HG03342 (cell line): ENCODE data around the gene LAX1.
"Not testable (repeated sequence)": the region's sequence is repeated elsewhere in the genome, so short reads cannot be mapped to it uniquely, and the experiment has no call there.

Experiments used
- ATAC-seq: cut with Tn5 transposase; IDR thresholded peaks from one replicate; pipeline ENCODE4 v1.9.1; 2021; ENCODE audit warnings: mild to moderate bottlenecking, moderate library complexity; ENCODE audit not compliant: unreplicated experiment

LAX1 gene

DNA sequence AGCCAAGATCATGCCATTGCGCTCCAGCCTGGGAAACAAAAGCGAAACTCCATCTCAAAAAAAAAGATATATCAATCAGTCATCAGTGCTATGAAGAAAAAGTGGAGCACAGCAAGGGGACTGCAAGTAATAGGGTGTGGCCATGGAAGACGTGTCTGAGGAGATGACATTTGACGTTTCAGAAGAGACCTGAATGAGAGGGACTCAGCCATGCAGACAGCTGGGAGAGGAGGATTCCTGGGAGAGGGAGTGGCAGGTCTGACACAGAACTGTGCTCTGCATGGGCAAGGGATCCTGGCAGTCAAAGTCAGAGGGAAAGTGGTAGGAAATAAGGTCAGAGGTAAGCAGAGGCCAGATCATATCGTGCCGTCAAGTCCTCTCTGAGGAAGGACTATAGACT lies 3.3 kb downstream of the LAX1 start:
- no peak for ATAC-seq

DNA sequence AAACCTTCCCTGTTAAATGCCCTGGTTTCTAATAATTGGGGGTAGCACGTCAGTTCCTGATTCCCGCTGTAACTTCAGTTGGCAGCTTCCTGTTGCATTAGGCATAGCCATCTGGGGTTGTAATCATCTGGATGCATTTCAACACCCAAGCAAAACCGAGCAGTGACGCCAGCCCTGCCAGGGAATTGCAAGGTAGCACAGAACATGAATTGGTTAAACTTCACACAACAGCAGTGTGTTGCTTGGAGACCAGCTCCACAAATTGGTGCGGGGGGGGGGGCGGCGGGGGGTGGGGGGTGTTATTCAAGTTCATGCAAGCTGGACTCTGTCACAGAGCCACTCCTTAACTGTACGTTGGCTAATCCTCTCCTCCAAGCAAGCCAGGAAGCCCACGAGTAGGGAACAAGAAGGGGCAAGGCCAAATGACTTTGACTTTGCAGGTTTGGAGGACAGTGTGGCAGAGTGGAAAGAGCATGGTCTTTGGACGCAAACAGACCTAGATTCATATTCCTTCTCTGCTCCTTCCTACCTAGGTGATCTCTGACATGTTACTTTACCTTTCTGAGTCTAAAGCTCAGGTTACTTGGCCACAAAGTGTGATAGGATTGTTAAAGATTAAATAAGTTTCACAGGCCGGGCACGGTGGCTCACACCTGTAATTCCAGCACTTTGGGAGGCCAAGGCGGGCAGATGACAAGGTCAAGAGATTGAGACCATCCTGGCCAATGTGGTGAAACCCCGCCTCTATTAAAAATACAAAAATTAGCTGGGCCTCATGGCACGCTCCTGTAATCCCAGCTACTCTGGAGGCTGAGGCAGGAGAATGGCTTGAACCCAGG lies 4.7 kb downstream of the LAX1 start:
- ATAC-seq: no peak

DNA sequence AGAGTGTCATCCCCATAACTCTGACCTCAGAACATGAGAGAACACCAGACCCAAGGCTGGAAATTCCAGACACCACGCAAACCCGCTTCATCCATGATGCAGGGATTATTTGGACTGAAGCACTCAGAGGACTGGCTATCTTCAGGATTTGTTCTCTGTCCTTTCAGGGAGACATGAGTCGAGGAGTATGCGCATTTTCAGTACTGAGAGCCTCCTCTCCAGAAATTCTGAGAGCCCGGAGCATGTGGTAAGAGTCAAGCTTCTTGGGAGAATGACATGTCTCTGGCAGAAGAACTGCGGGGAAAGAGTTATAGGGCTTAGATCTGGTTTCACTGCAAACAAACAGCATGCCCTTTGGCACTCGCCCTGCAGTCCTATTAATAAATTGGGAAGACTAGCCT lies 6.9 kb downstream of the LAX1 start:
- no peak for ATAC-seq

DNA sequence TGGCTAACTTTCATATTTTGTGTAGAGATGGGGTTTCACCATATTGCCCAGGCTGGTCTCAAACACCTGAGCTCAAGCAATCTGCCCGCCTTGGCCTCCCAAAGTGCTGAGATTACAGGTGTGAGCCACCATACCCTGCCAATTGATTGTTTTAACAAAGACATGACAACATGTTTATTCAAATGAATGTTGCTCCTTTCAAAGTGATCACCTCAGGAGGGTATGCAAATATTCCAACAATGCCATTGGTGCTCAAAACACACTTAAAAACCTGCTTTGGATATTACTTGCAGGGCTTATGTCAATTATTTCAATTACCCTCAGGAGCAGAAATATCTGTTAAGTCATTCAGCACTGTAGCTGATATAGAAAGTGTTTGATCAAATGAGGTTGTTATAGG lies 7.9 kb downstream of the LAX1 start:
- ATAC-seq: no peak

DNA sequence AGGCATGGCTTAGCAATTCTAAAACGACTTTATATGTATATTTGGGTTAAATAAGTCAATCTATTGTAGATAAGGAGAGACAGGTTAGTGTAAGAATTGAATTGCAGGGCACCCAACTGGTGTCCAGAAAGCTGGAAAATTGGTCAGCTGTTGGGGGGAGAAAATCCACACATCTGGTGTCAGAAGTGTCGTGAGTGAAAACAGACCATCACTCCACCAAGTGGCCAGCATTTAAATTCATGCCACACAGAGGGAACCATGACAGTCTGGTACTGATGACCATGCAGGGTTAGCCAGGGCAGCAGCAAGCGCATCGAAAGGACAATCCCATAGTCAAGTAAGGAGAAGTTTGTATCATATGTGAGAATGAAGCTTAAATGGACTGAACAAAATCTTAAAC lies 11.7 kb downstream of the LAX1 start:
- ATAC-seq: no peak

DNA sequence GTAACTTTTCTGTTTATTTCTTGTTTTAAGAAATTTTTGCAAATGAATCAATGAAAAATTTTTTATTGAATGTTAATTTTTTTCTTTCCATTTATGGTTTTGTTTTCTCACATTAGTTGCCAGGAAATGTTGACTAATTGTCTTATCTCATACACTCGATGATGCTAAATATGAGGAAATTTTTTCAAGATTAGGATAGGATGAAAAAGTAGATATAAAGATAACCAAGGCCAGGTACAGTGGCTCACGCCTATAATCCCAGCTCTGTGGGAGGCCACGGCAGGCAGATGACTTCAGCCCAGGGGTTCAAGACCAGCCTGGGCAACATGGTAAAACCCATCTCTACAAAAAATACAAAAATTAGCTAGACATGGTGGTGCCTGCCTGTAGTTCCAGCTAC lies 12.6 kb downstream of the LAX1 start:
- no peak for ATAC-seq

DNA sequence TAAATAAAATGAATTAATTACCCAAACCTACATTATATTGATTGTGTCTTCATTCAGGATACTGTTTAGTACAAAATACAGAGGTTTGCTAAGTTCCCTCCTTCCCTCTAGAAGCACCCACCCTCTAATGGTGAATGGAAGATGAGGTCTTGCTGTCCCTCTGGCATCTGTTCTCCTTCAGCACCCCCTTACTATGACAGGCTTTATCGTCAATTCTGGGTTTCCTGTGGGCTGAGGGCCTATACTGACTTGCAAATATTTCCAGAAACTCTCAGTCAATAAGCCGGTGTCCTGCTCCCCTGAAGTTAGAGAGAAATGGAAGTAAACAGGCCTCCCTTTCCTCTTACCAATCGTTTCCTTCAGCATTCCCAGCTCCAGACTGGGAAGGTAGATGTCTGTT lies 13.2 kb downstream of the LAX1 start:
- ATAC-seq: no peak

DNA sequence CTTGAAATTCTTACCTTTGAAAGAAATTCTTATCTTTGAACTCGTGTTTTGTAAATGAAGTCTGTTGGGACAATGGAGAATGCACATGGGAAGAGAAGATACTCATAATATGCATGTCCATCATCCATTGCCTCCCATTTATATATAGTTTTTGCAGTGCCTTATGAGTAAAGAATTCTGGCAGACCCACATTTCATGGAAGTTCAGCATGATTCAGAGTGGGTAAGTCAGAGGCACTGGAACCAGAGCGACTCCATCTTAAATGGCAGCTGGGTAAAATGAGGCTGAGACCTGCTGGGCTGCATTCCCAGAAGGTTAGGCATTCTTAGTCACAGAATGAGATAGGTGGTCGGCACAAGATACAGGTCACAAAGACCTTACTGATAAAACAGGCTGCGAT lies 13.8 kb downstream of the LAX1 start:
- ATAC-seq: no peak

DNA sequence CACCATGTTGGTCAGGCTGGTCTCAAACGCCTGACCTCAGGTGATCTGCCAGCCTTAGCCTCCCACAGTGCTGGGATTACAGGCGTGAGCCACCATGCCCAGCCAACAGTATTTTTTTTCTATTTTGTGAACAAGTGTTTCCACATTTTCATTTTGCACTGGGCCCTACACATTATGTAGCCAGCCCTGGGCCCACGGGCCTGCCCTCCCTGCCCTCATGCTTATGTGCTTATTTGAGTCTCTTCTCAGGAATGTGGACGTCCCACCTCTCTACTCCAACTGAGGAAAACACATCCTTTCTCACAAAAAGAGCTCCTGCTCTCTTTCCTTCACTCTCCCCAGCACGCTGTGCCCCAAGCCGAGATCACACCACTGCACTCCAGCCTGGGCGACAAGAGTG lies 17.0 kb downstream of the LAX1 start:
- ATAC-seq: no peak

DNA sequence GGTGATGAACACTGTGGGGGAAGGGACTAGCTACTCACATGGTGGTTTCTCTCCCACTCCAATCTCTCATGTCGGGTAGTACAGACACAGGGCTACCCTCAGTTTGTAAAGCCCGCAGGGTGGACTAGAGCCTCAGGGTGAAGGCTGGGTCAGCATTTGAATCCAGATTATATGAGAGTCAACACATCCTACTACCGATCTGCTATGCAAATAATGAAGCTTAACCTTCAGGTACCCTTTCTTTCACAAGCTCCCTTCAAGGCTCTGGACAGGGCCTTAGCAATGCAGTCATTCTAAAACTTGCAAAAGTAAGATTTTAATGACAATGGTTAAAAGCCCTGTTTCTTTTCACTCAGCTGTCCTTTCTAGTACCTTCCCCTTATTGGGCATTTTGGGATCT lies 25.0 kb downstream of the LAX1 start:
- no peak for ATAC-seq

DNA sequence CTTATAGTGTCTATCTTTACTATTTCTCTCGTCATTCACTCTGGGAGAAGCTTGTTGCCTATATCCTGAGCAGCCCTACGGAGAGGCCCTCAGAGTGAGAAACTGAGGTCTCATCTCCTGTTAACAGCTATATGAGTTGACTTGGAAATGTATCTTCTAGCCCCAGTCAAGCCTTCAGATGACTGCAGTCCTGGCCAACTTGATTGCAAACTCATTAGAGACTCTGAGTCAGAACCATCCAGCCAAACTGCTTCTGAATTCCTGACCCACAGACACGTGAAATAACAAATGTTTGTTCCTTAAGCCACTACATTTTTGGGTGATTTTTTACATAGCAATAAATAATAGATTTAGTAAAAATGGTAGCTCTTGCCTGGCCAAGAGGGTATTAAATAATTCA lies 26.5 kb downstream of the LAX1 start:
- ATAC-seq: no peak

DNA sequence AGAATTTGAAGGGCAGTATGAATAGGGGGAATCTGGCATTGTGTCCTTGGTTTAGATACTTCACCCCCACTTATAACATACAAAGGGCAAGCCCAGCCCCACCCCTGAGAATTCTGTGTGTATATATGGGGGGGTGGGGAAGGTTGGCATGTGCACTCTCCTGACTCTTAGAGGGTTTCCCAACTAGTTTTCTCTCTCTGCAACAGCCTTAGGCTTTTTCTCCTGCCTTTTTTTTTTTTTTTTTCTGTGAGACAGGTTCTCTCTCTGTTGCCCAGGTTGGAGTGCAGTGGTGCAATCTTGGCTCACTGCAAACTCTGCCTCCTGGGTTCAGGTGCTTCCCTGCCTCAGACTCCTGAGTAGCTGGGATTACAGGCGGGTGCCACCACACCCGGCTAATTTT lies 27.5 kb downstream of the LAX1 start:
- no peak for ATAC-seq

DNA sequence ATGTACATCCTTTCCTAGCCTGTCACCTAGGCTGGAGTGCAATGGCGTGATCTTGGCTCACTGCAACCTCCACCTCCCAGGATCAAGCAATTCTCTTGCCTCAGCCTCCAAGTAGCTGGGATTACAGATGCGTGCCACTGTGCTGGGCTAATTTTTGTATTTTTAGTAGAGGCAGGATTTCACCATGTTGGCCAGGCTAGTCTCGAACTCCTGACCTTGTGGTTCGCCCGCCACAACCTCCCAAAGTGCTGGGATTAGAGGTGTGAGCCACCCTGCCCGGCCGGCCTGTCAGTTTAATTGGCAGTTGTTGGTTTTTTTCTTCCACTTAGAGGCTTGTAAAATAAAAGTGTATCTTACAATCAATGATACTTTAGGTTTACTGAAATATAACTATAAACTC lies 28.6 kb downstream of the LAX1 start:
- ATAC-seq: not testable (repeated sequence)

DNA sequence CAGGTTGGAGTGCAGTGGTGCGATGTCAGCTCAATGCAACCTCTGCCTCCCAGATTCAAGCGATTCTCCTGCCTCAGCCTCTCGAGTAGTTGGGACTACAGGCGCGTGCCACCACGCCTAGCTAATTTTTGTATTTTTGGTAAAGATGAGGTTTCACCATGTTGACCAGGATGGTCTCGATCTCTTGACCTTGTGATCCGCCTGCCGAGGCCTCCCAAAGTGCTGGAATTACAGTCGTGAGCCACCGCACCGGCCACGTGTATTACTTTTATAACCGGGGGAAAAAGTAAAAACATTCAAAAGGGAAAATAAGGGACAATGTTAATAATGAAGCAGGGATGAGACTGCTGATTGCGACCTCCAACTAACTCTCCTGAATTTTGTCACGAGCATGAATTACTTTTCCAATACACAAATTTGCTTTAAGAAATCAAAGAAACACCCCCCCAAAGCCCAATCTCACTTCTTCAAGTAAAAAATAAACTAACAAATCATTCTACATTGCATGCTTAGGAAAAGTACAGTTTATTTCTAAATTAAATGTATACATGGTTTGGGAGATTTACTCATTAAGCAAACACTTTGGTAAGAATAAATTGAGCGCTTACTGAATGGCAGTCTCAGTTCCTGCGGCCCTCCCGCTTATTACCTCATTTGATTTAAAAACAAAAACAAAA lies 29.9 kb downstream of the LAX1 start:
- no peak for ATAC-seq

DNA sequence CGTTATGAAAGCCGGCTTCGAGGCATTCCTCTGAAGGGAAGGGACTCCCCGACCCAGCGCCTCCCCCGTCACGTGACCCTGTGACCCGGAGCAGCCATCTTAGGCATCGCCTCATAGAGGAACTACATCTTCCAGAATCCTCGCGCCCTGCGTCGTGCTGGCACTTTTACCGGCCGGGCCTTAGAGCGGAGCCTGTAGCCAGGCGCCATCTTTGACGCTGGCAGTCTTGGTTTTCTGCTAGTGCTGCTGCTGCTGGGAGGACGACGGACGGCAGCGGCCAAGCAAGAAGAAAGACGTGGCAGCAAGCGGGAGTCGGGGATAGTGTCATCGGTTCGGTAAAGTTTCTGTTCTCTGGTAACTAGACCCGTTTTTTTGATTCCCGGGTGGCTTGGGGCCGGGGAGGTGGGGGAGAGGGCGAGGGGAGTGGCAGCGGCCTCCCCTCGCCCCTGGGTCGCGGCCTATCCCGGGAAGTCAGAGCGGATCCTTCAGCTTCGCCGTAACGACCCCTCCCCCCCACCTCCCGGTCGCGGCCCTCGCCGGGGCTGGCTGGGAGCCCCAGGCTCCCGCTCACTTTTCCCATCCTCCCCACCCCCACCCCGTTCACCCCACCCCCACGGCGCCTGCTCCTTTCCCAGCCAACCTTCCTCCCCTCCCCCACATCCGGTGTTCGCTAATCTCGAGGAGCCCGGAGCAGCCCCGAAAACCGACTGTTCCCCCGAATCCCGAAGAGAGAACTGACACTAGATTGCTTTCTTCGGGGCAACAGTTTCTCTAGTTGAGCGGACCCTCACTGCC lies 30.7 kb downstream of the LAX1 start, which contains the start of the genes ZBED6 and ZC3H11A:
Gene ZBED6 (plus strand): TSS at position 183 of the 795 bp plus-strand sequence. CDS start 1,900 bp downstream, outside the sequence.
Gene ZC3H11A (plus strand): TSS at position 183 of the 795 bp plus-strand sequence. CDS start 21,448 bp downstream, outside the sequence.
- peak; percentile 96 for ATAC-seq

DNA sequence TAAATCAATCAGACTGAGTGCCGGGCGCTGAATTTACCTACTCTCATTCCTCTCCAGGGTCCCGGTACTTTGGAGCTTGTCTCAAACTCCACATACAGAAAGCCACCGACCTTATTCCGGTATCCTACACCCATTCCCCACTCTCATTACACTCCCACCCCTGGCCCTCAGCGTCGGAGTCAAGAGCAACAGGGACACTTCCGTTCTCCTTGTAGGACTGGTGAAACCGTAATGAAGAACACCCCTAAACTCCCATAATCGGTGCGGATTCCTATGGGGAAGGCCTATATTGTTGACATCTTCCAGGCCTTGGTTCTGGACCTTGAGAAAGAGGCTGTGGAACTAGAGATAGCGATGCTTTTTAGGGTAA lies 31.2 kb downstream of the LAX1 start:
- ATAC-seq: peak; percentile 27

DNA sequence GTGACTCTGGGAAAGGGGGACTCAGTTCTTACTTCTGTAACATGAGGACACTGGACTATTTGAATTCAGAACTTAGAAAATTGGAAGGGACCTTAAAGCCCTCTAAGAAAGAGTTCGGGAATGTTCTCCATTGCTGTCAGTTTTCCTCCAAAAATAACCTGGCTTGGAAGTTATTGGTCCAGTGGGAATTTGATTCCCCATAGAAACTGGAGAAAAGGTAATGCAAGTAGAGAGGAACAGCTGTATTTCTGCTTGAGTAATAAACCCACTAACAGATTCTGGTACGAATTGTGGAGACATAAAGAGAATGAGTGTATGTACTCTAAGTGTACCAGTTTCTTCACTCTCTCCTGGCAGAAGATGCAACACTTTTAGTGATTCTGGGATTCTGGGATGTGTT lies 32.2 kb downstream of the LAX1 start:
- ATAC-seq: no peak

DNA sequence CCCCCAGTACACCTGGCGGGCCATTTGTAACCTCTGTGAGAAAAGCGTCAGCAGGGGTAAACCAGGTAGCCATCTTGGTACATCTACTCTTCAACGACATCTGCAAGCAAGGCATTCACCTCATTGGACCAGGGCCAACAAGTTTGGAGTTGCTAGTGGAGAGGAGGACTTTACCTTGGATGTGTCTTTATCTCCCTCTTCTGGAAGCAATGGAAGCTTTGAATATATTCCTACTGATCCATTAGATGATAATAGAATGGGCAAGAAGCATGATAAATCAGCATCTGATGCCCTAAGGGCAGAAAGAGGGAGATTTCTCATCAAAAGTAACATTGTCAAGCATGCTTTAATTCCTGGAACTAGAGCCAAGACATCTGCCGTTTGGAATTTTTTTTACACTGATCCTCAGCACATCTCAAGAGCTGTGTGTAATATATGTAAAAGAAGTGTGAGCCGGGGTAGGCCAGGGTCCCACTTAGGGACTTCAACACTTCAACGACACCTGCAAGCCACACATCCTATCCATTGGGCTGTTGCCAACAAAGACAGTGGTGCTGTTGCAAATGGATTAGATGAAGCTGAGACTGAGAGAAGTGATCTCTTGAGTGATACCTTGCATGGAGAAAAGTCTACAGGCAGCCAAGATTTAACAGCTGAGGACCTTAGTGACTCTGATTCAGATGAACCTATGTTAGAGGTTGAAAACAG lies 33.1 kb downstream of the LAX1 start:
- no peak for ATAC-seq

DNA sequence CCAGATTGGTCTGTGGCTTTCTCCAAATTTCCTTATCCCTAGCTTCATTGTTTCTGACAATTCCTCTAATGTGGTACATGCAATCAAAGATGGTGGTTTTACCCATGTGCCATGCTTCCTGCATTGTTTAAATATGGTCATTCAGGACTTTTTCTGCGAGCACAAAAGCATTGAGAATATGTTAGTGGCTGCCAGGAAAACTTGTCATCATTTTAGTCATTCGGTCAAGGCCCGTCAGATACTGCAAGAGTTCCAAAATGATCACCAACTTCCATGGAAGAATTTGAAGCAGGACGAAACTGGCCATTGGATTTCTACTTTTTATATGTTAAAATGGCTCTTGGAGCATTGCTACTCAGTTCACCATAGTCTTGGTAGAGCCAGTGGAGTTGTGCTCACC lies 34.2 kb downstream of the LAX1 start:
- no peak for ATAC-seq

DNA sequence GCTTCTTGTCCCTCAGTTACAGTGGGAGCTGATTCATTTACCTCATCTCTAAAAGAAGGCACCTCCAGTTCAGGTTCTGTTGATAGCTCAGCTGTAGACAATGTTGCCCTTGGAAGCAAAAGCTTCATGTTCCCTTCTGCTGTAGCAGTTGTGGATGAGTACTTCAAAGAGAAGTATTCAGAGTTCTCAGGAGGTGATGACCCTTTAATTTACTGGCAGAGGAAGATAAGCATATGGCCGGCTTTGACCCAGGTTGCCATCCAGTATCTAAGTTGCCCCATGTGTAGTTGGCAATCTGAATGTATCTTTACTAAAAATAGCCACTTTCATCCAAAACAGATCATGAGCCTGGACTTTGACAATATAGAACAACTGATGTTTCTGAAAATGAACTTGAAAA lies 35.0 kb downstream of the LAX1 start:
- no peak for ATAC-seq

DNA sequence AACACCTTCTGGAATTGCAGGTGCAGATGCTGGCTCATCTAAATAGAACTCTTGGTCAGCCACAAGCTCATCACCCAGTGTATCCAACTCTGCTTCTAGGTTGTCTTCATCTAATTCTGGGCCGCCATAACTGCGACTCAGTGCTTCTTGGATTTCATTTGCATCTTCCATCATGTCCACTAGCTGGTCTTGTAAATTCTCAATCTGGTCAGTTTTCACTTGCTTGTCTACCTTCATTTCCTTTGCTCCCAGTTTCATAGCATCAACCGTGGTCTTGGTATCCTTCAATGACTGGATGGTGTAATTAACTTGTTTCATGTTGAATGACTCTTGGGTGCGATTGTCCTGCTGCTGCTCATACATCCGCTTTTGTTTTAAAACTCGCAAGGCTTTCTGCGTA lies 40.7 kb downstream of the LAX1 start:
- no peak for ATAC-seq
